Epidermal melanocyte (primary cell): ENCODE data around the gene ZDHHC23.

Source experiments
- DNase-seq: peaks from one replicate; pipeline ENCODE4 v3.0.0; 2011; ENCODE audit warnings: low spot score; ENCODE audit not compliant: insufficient read length

ZDHHC23 gene

DNA sequence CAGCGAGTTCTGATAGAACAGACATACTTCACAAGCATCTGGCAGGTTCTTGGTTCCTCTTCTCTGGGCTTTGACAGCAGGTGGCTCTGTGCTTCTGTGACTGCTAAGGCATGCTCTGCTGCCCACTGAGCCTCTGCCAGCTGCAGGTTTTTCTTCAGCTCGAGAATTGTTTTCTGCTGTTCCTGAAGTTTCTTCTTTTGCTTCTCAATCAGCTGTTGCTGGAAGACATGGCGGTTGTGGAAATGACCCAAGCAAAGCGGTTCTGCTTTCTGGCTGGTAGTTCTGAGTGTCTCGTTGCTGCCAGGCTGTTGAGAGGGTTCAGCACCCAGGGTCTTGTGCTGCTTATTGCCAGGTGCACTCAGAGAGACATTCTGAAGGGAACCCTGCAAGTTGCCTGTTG is 57.7 kb downstream of the ZDHHC23 start:
- no peak for DNase-seq

DNA sequence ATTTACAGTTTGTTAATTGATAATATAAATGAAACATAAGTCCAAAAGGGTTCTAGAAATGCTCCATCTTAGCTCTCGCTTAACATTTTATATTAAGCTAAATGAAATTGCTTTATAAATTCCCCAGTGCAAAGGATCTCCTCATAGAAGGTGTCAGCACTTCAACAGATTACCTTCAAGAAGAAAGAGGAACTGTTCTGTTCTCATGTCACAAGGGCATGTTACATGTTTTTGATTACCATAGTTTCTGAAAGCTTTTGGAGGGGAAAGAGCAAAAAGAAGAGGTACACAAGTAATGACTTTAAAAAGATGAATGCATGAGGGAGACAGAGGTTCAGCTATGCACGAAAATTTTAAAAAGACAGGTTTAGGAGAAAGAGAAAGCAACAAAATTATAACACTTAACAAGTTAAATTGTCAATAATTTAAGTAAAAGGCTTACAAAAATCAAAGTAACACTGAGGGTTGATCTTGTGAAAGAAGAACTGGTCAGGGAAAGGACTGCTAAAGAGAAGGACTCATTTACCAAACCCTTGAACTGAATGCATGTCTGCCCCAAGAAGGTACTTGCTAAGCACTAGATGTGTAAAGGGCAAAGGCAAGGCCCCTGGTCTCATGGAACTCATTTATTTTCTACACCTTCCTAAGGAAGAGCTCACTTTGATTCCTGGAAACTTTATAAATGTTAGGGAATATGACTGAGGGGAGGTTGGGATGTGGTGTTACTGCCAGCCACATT is 63.4 kb downstream of the ZDHHC23 start:
- no peak for DNase-seq
